GM18858 (cell line): ENCODE data around the gene KCNQ1.

Experiments used
- ATAC-seq: cut with Tn5 transposase; IDR thresholded peaks from one replicate; pipeline ENCODE4 v1.9.1; 2021; ENCODE audit not compliant: unreplicated experiment

KCNQ1 gene

GRCh38 chr11:2440646-2441045 is 4.2 kb upstream of the KCNQ1 start:
- no peak for ATAC-seq

GRCh38 chr11:2441171-2441570 is 3.6 kb upstream of the KCNQ1 start:
- no peak for ATAC-seq

GRCh38 chr11:2442589-2442988 is 2.2 kb upstream of the KCNQ1 start:
- no peak for ATAC-seq

DNA sequence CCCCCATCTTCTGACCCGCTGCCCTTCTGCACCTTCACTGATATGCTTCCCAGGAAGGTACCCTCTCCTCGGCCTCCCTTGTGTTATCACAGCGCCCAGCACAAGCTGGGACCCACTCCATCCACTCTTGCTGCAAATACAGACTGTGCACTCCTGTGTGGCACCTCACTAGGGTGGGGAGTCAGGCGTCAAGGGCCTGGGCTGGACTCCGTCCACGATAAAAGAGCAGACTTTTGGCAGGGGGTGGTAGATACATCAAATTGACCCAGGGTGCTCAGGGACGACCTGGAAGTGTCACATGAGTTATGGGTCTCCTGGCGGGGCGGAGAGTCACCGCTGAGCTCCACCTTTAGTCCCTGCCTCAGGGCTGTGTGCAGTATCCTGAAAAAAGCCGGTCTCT is 1.4 kb upstream of the KCNQ1 start:
- no peak for ATAC-seq

- no peak for ATAC-seq
These were observed 657 bp upstream of the KCNQ1 start, which contains the start of gene TRPM5 for GRCh38 chr11:2443881-2444820. Gene TRPM5, minus strand, starts transcription at chr11:2444514. Its CDS starts 21,478 bp downstream, at chr11:2423036.

GRCh38 chr11:2445746-2446551 is 1.1 kb downstream of the KCNQ1 start:
- ATAC-seq: no peak

GRCh38 chr11:2446590-2447252 is 1.9 kb downstream of the KCNQ1 start:
- ATAC-seq: no peak

DNA sequence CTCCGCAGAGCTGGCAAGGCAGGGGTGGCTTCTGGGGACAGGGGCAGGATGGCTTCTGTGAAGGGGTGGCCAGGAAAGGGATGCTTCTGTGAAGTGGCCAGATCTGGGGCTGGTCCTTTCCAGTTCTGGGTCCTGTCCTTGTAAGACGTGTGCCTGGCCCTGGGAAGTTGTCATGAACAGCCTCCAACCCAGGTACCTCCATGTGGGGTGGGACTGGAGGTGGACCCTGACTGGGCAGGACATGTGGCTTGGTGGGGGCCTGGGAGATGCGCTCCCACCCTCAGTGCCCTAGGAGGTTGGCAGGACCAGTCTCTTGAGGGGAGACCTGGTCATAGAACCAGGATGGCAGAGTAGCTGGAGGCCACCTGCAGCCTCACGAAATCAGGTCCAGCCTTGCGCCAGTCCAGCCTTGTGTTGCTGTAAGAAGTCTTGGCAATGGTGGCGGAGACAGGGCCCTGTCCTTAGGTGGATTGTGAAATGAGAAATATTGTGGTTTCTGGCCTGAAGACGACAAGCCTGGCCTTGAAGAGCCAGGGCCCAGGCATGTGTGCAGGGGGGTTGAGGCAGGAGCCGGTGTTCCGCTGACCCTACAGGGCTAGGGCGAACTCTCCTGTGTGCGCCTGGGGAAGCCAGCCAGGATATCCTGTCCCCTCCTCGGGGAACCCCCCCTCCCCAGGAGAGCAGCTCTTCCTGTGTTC is 2.6 kb downstream of the KCNQ1 start:
- no peak for ATAC-seq

DNA sequence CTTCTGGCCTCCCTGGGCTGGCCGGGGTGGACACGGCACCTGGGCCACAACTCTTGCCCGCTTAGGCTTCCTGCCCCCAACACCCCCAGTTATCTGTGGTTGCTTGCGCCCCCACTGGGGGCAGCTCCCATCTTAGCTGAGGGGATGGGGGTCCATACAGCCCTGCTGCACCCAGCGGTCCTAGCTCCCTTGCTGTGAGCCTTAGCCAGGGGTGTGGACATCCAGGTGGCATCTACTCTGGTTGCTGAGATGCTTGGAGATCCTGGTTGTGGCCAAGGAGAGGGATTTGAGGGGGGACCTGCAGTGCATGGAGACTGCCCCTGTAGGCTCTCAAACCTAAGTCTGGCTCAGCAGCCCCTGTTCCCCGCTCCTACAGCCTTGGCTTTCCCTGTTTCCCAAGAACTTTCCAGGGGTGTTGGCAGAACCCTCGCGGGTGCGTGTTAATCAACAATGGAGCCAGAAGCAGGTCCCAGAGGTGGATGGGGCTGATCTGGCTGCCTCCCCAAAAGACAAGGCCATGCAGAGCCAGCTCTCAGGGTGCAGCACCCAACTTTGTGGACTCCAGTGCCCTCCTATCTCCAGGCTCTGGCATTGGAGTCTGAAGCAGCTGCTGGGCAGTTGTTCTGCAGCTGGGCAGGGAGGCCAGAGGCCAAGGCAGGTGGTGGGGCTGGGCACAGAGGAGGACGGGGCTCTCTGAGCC is 3.3 kb downstream of the KCNQ1 start:
- no peak for ATAC-seq

- ATAC-seq: no peak
These were observed 4.1 kb downstream of the KCNQ1 start for GRCh38 chr11:2448661-2449547.

DNA sequence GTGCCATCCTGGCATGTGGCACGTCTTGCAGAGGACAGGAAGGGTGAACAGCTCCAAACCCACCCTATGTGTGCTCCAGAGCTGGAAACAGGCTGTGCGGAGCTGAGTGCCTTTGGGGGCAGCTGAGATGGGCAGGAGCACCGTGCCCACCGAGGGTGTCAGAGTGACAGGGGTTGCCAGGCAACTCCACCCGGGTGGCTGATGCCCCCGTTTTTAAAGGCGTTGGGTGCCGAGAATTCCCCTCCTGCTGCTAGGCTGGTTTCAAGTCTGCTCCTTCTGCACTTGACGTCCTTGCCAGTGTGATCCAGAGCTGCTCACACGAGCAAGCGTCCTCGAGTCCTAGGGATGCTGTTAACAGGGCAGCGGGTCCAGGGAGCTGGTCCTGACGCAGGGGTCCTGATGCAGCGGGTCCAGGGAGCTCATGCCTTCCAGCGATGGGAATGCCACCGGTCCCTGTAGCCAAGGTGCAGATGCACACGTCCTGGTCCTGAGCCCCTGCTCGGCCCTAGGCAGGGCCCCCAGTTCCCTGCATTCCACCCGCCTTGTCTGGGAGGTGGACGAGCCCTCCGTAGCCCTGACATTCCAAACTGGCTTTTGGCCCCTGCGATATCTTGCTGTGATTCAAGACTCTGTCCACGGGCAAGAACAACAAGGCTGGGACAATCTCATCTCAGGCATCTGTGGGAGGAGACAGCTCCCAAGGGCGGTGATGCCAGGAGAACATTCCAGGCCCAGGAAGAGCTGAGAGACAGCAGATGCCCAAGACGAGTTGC is 4.9 kb downstream of the KCNQ1 start:
- ATAC-seq: no peak

DNA sequence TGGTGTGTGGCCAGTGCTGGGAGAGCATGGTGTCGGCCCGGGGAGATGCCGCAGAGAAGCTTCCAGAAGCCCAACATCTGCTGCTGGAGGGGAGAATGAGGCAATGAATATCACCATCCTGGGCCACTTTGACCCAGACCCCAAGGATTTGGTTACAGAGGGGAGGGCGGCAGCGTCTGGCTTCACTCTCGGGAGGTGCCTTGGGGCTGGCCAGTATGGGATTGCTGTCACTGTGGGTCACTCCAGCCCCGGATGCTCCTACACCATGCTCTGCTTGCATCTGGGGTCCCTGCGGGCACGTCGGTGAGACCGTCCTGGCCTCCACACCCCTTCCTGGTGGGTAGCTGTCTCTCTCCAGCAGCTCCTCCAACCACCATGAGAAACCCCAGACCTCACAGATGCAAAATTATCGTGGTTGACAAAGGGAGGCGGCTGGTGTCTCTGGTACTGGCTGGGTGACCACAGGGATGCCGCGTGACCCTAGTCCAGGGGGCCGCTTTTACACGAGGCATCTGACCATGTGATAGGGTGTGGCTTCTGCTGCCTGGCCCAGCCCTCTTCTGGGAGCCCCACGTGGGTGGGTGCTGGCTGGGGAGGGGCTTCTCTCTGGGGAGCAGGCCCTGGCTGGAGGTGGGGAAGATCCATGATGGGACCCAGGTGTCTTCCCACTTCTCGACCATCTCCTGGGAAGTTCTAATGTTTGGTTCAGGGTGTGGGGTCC is 5.7 kb downstream of the KCNQ1 start:
- ATAC-seq: no peak

GRCh38 chr11:2451336-2451735 is 6.5 kb downstream of the KCNQ1 start:
- no peak for ATAC-seq

DNA sequence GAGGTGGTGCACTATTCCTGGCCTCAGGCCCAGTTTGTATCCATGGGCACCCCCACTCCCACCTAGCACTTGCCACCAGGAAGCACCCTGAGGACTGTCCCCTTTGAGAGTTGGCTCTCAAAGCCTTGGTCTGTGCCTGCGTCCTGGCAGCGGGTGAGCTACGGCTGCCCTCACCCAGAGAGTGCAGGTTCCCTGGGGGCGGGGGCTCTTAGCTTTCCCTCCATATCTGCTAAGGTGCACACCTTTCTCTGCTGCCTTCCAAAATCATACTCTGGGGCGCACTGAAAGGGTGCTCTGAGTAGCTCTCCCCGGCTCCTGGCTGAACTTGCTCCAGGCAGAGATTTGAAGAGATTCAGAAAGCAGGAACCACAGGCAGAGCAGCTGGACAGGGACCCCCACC is 7.1 kb downstream of the KCNQ1 start:
- no peak for ATAC-seq

DNA sequence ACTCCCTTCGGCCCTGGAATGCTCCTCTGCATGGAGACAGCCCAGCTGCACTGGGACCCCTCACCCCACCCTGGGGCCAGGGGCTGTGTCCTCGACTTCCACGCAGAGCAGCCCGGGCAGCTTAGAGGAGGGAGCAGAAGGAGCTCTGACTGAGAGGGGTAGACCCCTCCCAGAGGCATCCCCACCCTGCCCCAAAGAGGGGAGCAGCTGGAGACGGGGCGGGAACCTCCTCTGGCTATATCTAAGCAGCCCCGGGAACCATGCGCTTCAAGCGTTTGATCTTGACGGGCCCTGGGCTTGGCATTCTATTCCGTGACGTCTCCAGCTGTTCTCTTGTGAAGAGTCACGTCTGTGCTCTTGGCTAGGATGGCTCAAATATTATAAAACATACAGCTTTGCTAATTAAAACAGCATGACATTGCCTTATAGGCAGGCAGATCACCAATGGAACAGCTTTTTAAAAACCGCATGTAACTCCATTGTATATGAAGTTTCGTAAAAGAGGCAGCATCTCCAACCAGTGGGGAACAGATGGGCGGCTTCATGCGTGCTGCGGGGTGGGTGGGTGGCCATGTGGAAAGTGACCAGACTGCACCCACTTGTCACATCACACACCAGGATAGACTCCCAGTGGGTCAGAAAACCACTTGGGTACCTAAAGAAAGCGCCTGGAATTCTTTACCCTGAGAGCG is 7.7 kb downstream of the KCNQ1 start:
- no peak for ATAC-seq

- no peak for ATAC-seq
These were observed 8.6 kb downstream of the KCNQ1 start for GRCh38 chr11:2453436-2453835.

- ATAC-seq: no peak
These were observed 13.5 kb downstream of the KCNQ1 start for GRCh38 chr11:2458321-2458720.
